Stimulated activated CD8-positive, alpha-beta memory T cell treated with anti-CD3 and anti-CD28 coated beads, Interleukin-7, amount 100 ng/mL, for 24 hours (primary cell): ENCODE measurements around the gene ALMS1.
"Not testable (repeated sequence)": the region's sequence is repeated elsewhere in the genome, so short reads cannot be mapped to it uniquely, and the experiment has no call there.

Experiments used
- DNase-seq: peaks from one replicate; pipeline ENCODE4 v3.0.0-alpha.2; 2020; ENCODE audit warnings: low read depth

Gene ALMS1

GRCh38 chr2:73402386-73403103 is 16.9 kb downstream of the ALMS1 start:
- no peak for DNase-seq

- DNase-seq: no peak
Measured at GRCh38 chr2:73403237-73403636, 17.6 kb downstream of the ALMS1 start.

GRCh38 chr2:73404409-73404808 is 18.8 kb downstream of the ALMS1 start:
- no peak for DNase-seq

- DNase-seq: no peak
Measured at GRCh38 chr2:73406996-73407395, 21.4 kb downstream of the ALMS1 start.

GRCh38 chr2:73408198-73408597 is 22.6 kb downstream of the ALMS1 start:
- DNase-seq: no peak

- no peak for DNase-seq
Measured at GRCh38 chr2:73414696-73415095, 29.1 kb downstream of the ALMS1 start.

GRCh38 chr2:73415906-73416305 is 30.3 kb downstream of the ALMS1 start:
- DNase-seq: no peak

GRCh38 chr2:73418343-73418742 is 32.7 kb downstream of the ALMS1 start:
- no peak for DNase-seq

- DNase-seq: no peak
Measured at GRCh38 chr2:73423913-73424312, 38.3 kb downstream of the ALMS1 start.

- DNase-seq: no peak
Measured at GRCh38 chr2:73426176-73426575, 40.5 kb downstream of the ALMS1 start.

GRCh38 chr2:73436019-73436418 is 50.4 kb downstream of the ALMS1 start:
- DNase-seq: no peak

GRCh38 chr2:73444202-73444601 is 58.6 kb downstream of the ALMS1 start:
- no peak for DNase-seq

GRCh38 chr2:73448856-73449255 is 63.2 kb downstream of the ALMS1 start:
- no peak for DNase-seq

- DNase-seq: no peak
Measured at GRCh38 chr2:73449404-73449803, 63.8 kb downstream of the ALMS1 start.

GRCh38 chr2:73451263-73451972 is 65.8 kb downstream of the ALMS1 start:
- no peak for DNase-seq

GRCh38 chr2:73457982-73458381 is 72.3 kb downstream of the ALMS1 start:
- DNase-seq: no peak

- DNase-seq: not testable (repeated sequence)
Measured at GRCh38 chr2:73462388-73462787, 76.8 kb downstream of the ALMS1 start.

GRCh38 chr2:73468376-73468775 is 82.7 kb downstream of the ALMS1 start:
- no peak for DNase-seq

- DNase-seq: not testable (repeated sequence)
Measured at GRCh38 chr2:73483874-73484273, 98.2 kb downstream of the ALMS1 start.

GRCh38 chr2:73487112-73487657 is 101.5 kb downstream of the ALMS1 start:
- DNase-seq: no peak

GRCh38 chr2:73488079-73488478 is 102.4 kb downstream of the ALMS1 start:
- no peak for DNase-seq

GRCh38 chr2:73489053-73489452 is 103.4 kb downstream of the ALMS1 start:
- no peak for DNase-seq

- no peak for DNase-seq
Measured at GRCh38 chr2:73494031-73494430, 108.4 kb downstream of the ALMS1 start.
